ENCODE results near the gene DPPA2.

DPPA2 gene

GRCh38 chr3:109313061-109313460, 3.3 kb downstream of the DPPA2 start:
- DNase-seq, result no peak

- no peak for DNase-seq
These were observed 18.8 kb downstream of the DPPA2 start for GRCh38 chr3:109297496-109297895.

DNA sequence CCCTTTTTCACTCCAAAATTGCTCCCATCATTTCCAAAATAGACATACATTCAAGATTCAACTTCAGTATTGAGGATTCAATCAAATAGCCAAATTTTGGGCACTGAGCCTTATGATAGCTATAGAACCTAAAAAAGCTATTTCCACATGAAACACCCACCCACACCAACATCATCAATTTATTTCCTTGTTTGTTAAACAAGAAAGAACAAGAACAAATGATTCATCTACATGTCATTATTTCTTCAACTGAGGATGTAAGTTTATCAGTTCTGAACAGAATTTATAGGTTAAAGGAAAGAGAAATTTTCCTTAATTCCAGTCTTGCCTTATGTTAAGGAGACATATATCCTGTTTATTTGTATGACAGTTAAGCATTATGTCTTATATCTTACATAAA, 32.2 kb downstream of the DPPA2 start:
- DNase-seq, result no peak

DNA sequence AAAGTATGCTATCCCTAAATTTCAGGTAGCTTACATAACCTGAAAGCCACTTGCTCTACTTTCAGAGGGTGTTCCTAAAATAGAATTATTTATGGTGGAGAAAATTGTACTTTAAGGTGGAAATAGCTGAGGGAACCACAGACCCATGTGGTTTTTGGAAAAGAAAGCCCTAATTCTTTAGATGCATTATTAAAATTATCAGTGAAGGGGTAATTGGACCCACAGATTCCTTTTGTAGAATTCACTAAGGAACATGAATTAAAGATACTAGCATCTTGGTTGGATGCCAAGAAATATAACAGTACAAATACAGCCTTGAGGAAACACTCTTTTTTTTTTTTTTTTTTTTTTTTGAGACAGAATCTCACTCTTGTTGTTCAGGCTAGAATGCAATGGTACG, 37.8 kb downstream of the DPPA2 start:
- DNase-seq, result no peak

DNA sequence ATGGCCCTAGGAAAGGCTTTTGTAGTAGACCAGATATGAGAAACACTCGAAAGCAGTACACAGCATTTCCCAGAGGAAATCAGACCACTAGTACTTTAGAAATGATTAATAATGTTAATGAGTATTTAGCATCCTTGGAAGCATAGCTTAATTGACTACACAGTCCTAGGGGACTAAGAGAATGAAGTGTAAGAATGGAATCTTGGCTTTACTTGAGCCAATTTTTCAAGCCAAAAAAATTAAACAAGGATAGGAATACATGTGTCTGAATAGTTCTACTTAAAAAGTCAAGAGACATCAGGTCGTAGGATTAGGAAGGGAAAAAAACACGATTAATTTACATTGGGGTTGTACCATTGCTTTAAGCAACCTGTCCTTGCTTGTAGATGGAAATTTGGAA, 38.2 kb downstream of the DPPA2 start:
- no peak for DNase-seq

- DNase-seq, result peak; percentile 49
These were observed 40.5 kb downstream of the DPPA2 start for GRCh38 chr3:109275702-109276293.

DNA sequence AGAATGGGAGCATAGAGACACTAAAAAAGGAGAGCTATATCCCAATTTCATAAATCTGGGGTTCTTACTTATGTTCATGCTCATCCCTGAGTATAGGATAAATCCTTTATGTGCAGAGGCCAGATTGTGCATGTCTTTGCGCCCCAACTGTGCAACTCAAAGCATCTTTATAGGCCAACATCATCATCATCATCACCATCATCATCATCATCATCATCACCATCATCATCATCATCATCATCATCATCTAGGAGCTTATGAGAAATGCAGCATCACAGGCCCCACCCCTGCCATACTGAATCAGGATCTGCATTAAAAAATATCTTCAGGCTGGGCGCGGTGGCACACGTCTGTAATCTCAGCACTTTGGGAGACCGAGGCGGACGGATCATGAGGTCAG, 45.5 kb downstream of the DPPA2 start:
- no peak for DNase-seq

- no peak for DNase-seq
These were observed 46.6 kb downstream of the DPPA2 start for GRCh38 chr3:109269577-109270275.

DNA sequence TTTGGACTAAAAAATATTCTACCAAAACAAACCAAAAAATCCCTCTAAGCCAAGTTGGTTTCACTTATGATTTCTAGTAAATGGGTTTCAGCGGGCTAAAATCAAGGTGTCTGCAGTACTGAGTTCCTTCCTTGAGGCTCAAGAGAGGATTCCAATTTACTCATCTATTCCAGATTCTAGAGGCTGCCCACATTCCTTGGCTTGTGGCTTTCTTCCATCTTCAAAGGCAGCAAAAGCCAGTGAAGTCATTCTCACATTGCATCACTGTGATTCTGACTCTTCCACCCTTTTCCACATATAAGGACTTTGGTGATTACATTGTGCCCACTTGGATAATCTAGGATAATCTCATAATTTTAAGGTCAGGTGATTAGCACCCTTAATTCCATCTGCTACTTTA, 48.1 kb downstream of the DPPA2 start:
- no peak for DNase-seq

GRCh38 chr3:109265295-109265694, 51.0 kb downstream of the DPPA2 start:
- DNase-seq, result no peak

DNA sequence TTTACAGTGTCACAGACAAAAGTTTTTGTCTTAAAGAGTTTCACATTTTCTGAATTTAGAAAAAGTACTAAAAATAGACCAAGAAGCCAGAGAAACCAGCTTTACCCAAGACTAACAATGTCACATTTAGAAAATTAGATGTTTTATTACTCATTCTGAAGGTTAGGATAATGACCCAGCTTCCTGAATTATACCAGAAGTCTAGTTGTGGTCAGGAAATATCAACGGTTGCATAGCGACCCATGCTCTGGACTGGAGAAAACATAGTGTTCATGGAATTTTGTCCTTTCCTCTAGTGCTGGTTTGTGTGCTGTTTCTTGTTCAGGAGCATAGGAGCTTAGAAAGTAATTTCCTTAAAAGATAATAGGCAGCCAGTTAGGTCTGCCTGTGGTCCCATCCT, 59.0 kb downstream of the DPPA2 start:
- DNase-seq, result peak; percentile 22

GRCh38 chr3:109254770-109255169, 61.5 kb downstream of the DPPA2 start:
- no peak for DNase-seq

GRCh38 chr3:109252641-109253040, 63.7 kb downstream of the DPPA2 start:
- no peak for DNase-seq
